Fibroblast of skin of right biceps (primary cell): ENCODE data around the gene SIGLEC8.
"Not testable (repeated sequence)": the region's sequence is repeated elsewhere in the genome, so short reads cannot be mapped to it uniquely, and the experiment has no call there.

Source experiments
- DNase-seq: peaks from one replicate; pipeline ENCODE4 v3.0.0-alpha.2; 2013

The SIGLEC8 gene

GRCh38 chr19:51441410-51442390 is 16.6 kb downstream of the SIGLEC8 start:
- DNase-seq, result no peak

GRCh38 chr19:51440846-51441409 is 17.3 kb downstream of the SIGLEC8 start:
- no peak for DNase-seq

GRCh38 chr19:51440052-51440451 is 18.2 kb downstream of the SIGLEC8 start:
- no peak for DNase-seq

- no peak for DNase-seq
Observed at GRCh38 chr19:51439021-51439465, 19.2 kb downstream of the SIGLEC8 start.

GRCh38 chr19:51434456-51434855 is 23.8 kb downstream of the SIGLEC8 start:
- DNase-seq, result no peak

GRCh38 chr19:51433043-51433442 is 25.2 kb downstream of the SIGLEC8 start:
- DNase-seq, result no peak

- DNase-seq, result no peak
Observed at GRCh38 chr19:51431124-51431523, 27.1 kb downstream of the SIGLEC8 start.

- no peak for DNase-seq
Observed at GRCh38 chr19:51430221-51430620, 28.0 kb downstream of the SIGLEC8 start.

GRCh38 chr19:51427201-51427600 is 31.1 kb downstream of the SIGLEC8 start:
- no peak for DNase-seq

GRCh38 chr19:51422053-51422448 is 36.2 kb downstream of the SIGLEC8 start:
- DNase-seq, result peak; percentile 66

GRCh38 chr19:51421229-51422052 is 36.8 kb downstream of the SIGLEC8 start:
- DNase-seq, result no peak

- not testable (repeated sequence) for DNase-seq
Observed at GRCh38 chr19:51420511-51420910, 37.7 kb downstream of the SIGLEC8 start.

GRCh38 chr19:51418707-51419106 is 39.5 kb downstream of the SIGLEC8 start:
- no peak for DNase-seq

- no peak for DNase-seq
Observed at GRCh38 chr19:51417810-51418157, 40.5 kb downstream of the SIGLEC8 start.

- DNase-seq, result no peak
Observed at GRCh38 chr19:51417107-51417809, 41.0 kb downstream of the SIGLEC8 start, which contains the start of gene SIGLEC10. SIGLEC10 (minus strand) TSS chr19:51417642; CDS start chr19:51417581, 61 bp downstream.

- DNase-seq, result not testable (repeated sequence)
Observed at GRCh38 chr19:51416422-51416821, 41.8 kb downstream of the SIGLEC8 start.

- no peak for DNase-seq
Observed at GRCh38 chr19:51415187-51415586, 43.1 kb downstream of the SIGLEC8 start.

GRCh38 chr19:51410950-51411748 is 47.1 kb downstream of the SIGLEC8 start:
- no peak for DNase-seq

GRCh38 chr19:51407511-51408131 is 50.6 kb downstream of the SIGLEC8 start:
- DNase-seq, result peak; percentile 13

- DNase-seq, result no peak
Observed at GRCh38 chr19:51402117-51402516, 56.1 kb downstream of the SIGLEC8 start.
